Measurements from ENCODE around the gene SCMH1.

The SCMH1 gene

DNA sequence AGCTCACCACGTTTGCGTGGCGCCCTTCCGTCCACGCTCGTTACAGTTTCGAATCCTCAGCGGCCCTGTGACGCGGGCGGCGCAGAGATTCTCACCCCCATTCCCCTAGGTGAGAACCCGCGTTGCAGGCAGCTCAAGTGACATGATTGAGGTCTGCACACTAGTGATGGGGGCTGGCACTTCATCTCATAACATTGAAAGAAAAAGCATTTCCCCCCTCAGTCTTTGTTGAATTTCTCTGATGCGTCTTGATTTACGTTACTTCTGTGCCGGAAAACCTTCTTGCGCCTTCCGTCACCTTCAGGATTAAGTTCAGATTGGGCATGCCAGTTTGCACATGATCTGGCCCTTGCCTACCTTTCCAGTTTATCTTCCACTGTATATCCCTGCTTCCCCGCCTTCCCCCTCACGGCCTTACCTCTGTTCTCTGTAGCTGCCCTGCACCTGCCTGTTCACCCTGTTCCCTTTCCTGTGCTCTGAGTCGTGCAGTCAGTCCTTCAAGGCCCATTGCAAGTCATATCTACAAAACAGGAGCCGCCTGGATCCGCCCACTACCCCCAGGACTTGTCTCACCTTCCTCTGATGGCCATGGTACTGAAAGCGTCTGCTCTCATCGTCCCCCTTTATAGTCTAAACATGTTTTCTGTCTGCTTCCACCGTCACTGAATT, 261.5 kb downstream of the SCMH1 start:
- Histone ChIP-seq H3K9me3 (ENCODE audit: control insufficient read depth, low read length) (no peaks in the 10 kb centered on the region), H3K27ac (peak overlapping the region; percentile 70), H2AFZ (peak overlapping the region; percentile 33), H3K4me3 (ENCODE audit: low read depth, low read length) (peak overlapping the region; percentile 63), H3K4me2 (ENCODE audit: low read length) (peak overlapping the region; percentile 77), H3K27me3 (ENCODE audit: control insufficient read depth, insufficient read depth, low read length) (no peaks in the 10 kb centered on the region), H3K4me1 (peaks cover 6% of the 10 kb centered on the region), H3K9ac (no peak overlapping the region), H3K79me2 (no peaks in the 10 kb centered on the region), H3K36me3 (ENCODE audit: control insufficient read depth, insufficient read depth, low read length) (no peaks in the 10 kb centered on the region)
- no peak for TF ChIP-seq CTCF (IDR thresholded peaks at IDR 0.05)

DNA sequence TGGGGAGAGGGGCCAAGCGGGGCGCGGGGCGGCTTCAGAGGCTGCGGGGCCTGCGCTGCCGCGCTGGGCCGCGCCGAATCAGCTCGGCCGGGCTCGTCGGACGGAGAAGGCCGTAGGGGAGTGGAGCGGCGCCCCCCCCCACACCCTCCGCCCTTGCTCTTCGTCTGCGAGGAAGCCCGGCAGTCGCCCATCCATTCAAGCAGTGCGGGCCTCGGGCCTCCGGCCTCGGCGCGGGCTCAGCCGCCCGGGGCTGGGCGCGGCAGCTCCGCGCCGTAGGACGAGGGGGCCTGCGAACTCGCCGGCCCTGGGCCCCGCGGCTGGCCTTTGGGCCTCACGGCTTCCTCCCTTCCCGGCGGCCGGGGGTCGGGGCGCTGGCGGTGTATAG, 262.0 kb downstream of the SCMH1 start:
- Histone ChIP-seq H3K4me2 (ENCODE audit: low read length) (peak overlapping the region; percentile 77), H3K4me1 (peaks cover 6% of the 10 kb centered on the region), H3K27ac (peak overlapping the region; percentile 70), H3K9me3 (ENCODE audit: control insufficient read depth, low read length) (no peaks in the 10 kb centered on the region), H3K36me3 (ENCODE audit: control insufficient read depth, insufficient read depth, low read length) (no peaks in the 10 kb centered on the region), H3K79me2 (no peaks in the 10 kb centered on the region), H3K27me3 (ENCODE audit: control insufficient read depth, insufficient read depth, low read length) (no peaks in the 10 kb centered on the region), H2AFZ (peak overlapping the region; percentile 33), H3K4me3 (ENCODE audit: low read depth, low read length) (peak overlapping the region; percentile 63), H3K9ac (no peak overlapping the region)
- no peak for TF ChIP-seq CTCF (IDR thresholded peaks at IDR 0.05)

DNA sequence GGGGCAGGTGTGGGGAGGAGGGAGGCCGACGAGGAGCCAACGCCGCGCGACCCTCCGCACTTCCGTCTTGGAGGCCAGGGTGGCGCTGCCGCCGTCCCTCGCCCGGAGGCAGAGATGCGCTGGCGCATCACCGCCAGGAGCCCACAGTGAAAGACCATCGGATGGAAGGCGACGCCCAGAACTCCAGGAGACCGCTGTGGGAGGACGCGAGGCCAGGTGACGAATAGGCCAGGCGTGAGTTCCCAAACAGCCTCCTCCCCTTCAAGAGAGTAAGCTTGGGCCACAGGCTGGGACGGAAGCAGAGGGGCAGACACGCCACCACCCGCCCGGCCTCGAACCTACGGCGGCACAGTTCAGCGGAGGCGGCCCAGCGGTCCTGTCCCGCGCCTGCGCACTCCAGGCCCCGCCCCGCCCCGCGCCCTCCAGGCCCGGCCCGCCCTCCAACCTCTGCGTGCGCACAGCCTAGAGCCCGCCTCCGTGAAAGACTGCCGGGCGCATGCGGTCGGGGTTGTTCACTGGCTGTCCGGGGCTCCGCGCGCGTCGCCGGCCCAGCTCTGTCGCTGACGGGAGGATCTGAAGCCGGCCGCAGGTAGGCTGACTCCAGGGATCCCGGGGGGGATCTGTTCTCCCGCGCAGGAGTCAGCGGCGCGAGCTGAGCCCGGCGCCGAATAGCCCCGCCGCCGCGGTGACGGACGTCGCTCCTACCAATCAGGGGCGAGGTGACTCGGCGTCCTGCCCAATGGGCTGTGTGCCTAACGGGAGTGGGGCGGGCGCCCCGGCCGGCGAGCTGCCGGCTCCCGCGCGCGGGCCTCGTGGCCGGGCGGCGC, 262.7 kb downstream of the SCMH1 start, which contains the start of gene CTPS1:
Gene CTPS1 (plus strand): TSS at position 456 of the 827 bp plus-strand sequence. CDS start 3,595 bp downstream, outside the sequence.
- Histone ChIP-seq H3K27ac (peak within 1 kb of the TSS; percentile 85), H3K79me2 (no peaks in the 10 kb centered on the region), H3K9me3 (ENCODE audit: control insufficient read depth, low read length) (no peaks in the 10 kb centered on the region), H2AFZ (peak within 1 kb of the TSS; percentile 98), H3K27me3 (ENCODE audit: control insufficient read depth, insufficient read depth, low read length) (no peaks in the 10 kb centered on the region), H3K9ac (no peak within 1 kb of the TSS), H3K4me3 (ENCODE audit: low read depth, low read length) (peak within 1 kb of the TSS; percentile 80), H3K4me1 (peaks cover 6% of the 10 kb centered on the region), H3K36me3 (ENCODE audit: control insufficient read depth, insufficient read depth, low read length) (no peaks in the 10 kb centered on the region), H3K4me2 (ENCODE audit: low read length) (peak within 1 kb of the TSS; percentile 77)
- no peak for TF ChIP-seq CTCF (IDR thresholded peaks at IDR 0.05)

DNA sequence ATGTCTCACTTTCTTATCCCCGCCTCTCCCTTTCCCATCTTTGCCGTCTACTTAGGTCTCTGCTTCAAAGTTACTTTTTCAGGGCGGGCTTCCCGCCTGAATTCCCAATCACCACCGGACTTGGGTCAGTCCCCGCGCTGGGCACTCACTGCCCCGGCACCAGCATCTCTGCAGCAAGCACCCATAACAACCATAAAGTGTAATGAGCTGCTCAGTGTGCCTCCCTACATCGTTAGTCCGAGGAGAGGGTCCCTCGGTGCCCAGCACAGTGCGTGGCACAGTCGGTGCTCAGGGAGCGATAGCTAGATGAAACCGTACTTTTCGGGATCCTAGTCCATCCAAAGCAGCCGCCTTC, 263.2 kb downstream of the SCMH1 start:
- H3K4me3 ChIP-seq (ENCODE audit: low read depth, low read length): peak overlapping the region; percentile 80
- H2AFZ ChIP-seq: peak overlapping the region; percentile 98
- TF ChIP-seq CTCF (IDR thresholded peaks at IDR 0.05): no peak
- H3K27me3 ChIP-seq (ENCODE audit: control insufficient read depth, insufficient read depth, low read length): no peaks in the 10 kb centered on the region
- H3K36me3 ChIP-seq (ENCODE audit: control insufficient read depth, insufficient read depth, low read length): no peaks in the 10 kb centered on the region
- H3K4me1 ChIP-seq: peaks cover 6% of the 10 kb centered on the region
- H3K79me2 ChIP-seq: no peaks in the 10 kb centered on the region
- H3K4me2 ChIP-seq (ENCODE audit: low read length): peak overlapping the region; percentile 67
- no peaks in the 10 kb centered on the region for H3K9me3 ChIP-seq (ENCODE audit: control insufficient read depth, low read length)
- H3K9ac ChIP-seq: no peak overlapping the region
- peak overlapping the region; percentile 85 for H3K27ac ChIP-seq
